Ovary (tissue), 3 donors: ENCODE data around the gene VSTM1.

ENCODE experiments used
- EP300 ChIP-seq: sonication (generic); formaldehyde crosslinking; IDR thresholded peaks from one replicate; pipeline ENCODE4 v1.6.1; 2017; ENCODE audit warnings: antibody characterized with exemption
- POLR2A ChIP-seq: fragments of 450-650 bp; IDR thresholded peaks from one replicate; pipeline ENCODE4 v1.6.1; 2017; ENCODE audit warnings: antibody characterized with exemption, mild to moderate bottlenecking, moderate library complexity
- TF ChIP-seq, protein P1 (sequence below), 3 donors: fragments of 450-650 bp in 2 of 3; fragments of 200-600 bp in 1 of 3; IDR thresholded peaks; one replicate each; pipeline versions ENCODE4 v1.5.1 to v1.8.0; 2016 to 2022; ENCODE audit warnings: antibody characterized with exemption in 3 of 3, mild to moderate bottlenecking in 1 of 3
- donor health status: DM: no; HTN: no; CAD: no.

DNA sequence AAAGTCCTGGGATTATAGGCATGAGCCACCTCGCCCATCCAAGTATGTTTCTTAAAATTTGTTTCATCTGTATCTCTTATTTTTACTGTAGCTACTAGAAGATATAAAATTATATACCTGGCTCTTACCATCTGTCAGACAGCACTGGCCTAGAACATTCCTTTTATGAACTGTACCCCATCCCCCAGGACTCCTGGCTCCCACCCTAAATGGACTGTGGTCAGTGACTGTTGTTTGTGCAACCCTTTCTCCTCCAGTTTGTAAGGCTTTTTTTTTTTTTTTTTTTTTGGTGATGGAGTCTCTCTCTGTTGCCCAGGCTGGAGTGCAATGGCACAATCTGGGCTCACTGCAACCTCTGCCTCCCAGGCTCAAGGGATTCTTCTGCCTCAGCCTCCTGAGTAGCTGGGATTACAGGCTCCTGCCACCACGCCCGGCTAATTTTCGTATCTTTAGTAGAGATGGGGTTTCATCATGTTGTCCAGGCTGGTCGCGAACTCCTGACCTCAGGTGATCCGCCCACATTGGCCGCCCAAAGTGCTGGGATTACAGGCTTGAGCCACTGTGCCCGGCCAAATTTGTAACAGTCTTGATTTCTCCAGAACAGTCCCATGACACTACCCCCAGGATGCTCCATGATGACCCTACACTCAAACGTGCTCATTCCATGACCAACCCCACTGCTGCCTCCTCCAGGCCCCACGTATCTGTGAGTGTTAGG is 41.5 kb upstream of the VSTM1 start:
- TF ChIP-seq, protein P1, sequence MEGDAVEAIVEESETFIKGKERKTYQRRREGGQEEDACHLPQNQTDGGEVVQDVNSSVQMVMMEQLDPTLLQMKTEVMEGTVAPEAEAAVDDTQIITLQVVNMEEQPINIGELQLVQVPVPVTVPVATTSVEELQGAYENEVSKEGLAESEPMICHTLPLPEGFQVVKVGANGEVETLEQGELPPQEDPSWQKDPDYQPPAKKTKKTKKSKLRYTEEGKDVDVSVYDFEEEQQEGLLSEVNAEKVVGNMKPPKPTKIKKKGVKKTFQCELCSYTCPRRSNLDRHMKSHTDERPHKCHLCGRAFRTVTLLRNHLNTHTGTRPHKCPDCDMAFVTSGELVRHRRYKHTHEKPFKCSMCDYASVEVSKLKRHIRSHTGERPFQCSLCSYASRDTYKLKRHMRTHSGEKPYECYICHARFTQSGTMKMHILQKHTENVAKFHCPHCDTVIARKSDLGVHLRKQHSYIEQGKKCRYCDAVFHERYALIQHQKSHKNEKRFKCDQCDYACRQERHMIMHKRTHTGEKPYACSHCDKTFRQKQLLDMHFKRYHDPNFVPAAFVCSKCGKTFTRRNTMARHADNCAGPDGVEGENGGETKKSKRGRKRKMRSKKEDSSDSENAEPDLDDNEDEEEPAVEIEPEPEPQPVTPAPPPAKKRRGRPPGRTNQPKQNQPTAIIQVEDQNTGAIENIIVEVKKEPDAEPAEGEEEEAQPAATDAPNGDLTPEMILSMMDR (IDR thresholded peaks at IDR 0.05) = no peak
- TF ChIP-seq POLR2A (no peak), EP300 (no peak)
